IPS DF 6.9 (cell line): Measurements from ENCODE around the gene ENOX2.
"Not testable (repeated sequence)": the region's sequence is repeated elsewhere in the genome, so short reads cannot be mapped to it uniquely, and the experiment has no call there.

Source experiments
- DNase-seq: peaks from one replicate; pipeline ENCODE4 v3.0.0-alpha.2; 2013; ENCODE audit warnings: low read depth, low spot score
- H3K27ac ChIP-seq: one replicate; pipeline ENCODE4 v1.5.1; 2013; ENCODE audit warnings: low read length, control low read depth
- H3K27me3 ChIP-seq: 2 replicates; pipeline ENCODE4 v1.6.1; 2013; ENCODE audit warnings: mild to moderate bottlenecking, low read length; ENCODE audit not compliant: control insufficient read depth, insufficient read depth
- H3K36me3 ChIP-seq: 2 replicates; pipeline ENCODE4 v1.6.1; 2013; ENCODE audit warnings: low read length; ENCODE audit not compliant: control insufficient read depth, insufficient read depth
- H3K4me1 ChIP-seq: 2 replicates; pipeline ENCODE4 v1.6.1; 2013; ENCODE audit warnings: low read length; ENCODE audit not compliant: control insufficient read depth, insufficient read depth
- H3K4me3 ChIP-seq: 2 replicates; pipeline ENCODE4 v1.5.1; 2013; ENCODE audit warnings: mild to moderate bottlenecking, low read length
- H3K9me3 ChIP-seq: 2 replicates; pipeline ENCODE4 v1.6.1; 2013; ENCODE audit warnings: low read length, inconsistent platforms; ENCODE audit not compliant: control insufficient read depth, insufficient read depth
- WGBS: extraction: QIAGEN DNeasy Blood & Tissue Kit; methylation state at CpG from one replicate; pipeline ENCODE4 v1.1.7; 2013; ENCODE audit warnings: mixed read lengths, missing lambda C conversion rate; ENCODE audit not compliant: insufficient read length, insufficient coverage; 5-methylcytosine and 5-hydroxymethylcytosine counted together

The ENOX2 gene, protein sequence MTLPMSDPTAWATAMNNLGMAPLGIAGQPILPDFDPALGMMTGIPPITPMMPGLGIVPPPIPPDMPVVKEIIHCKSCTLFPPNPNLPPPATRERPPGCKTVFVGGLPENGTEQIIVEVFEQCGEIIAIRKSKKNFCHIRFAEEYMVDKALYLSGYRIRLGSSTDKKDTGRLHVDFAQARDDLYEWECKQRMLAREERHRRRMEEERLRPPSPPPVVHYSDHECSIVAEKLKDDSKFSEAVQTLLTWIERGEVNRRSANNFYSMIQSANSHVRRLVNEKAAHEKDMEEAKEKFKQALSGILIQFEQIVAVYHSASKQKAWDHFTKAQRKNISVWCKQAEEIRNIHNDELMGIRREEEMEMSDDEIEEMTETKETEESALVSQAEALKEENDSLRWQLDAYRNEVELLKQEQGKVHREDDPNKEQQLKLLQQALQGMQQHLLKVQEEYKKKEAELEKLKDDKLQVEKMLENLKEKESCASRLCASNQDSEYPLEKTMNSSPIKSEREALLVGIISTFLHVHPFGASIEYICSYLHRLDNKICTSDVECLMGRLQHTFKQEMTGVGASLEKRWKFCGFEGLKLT

DNA sequence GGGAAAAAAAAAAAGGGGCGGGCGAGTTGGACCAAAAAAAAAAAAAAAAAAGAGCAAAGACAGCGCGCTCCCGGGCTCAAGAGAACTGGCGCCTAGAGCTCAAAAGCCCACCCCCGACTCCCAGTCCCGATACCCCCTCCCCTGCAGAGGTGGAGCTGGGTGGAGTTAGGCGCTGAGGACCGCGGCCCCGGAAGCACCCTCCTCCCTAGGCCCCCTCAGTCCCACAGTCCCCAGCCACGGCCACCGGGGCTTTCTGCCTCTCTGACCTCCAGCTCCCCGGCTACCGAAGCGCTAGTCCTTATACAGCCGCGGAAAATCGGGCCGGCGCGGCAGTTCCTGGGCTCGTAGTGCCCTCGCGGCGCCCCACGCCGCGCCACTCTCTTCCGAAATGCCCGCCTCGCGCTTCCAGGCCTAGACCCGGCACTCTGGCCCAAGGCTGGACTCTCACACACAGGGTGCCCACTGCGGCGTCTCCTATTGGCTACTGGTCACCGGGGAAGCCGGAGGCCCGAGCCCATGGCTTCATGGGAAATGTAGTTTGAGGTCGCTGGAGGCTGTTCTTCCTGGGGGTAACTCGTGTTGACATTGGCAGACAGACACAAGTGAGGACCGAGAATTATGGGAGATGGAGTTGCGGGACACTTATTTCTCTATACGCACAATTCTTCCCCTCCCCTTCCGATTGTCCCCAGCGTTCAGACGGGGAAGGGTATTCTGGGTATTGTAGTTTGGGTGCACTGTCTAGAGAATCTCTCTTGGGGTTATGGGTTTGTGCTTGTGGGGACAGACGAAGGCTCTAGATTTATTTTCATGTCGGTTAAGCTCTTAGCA lies at the start of gene ENOX2:
TSS of gene ENOX2 (minus strand) at position 427 of the 831 bp plus-strand sequence. CDS start 199,993 bp downstream, outside the sequence.
- no CpG with 5 or more reads among the region's 50 CpGs for WGBS
- peak; percentile 81 for DNase-seq
- no peaks in the 10 kb centered on the region for H3K9me3 ChIP-seq
- H3K27me3 ChIP-seq: no peaks in the 10 kb centered on the region
- no peak within 1 kb of the TSS for H3K27ac ChIP-seq
- H3K4me3 ChIP-seq: peak within 1 kb of the TSS; percentile 96; the same call in 1 of the 2 replicates
- H3K36me3 ChIP-seq: no peaks in the 10 kb centered on the region
- no peaks in the 10 kb centered on the region for H3K4me1 ChIP-seq

DNA sequence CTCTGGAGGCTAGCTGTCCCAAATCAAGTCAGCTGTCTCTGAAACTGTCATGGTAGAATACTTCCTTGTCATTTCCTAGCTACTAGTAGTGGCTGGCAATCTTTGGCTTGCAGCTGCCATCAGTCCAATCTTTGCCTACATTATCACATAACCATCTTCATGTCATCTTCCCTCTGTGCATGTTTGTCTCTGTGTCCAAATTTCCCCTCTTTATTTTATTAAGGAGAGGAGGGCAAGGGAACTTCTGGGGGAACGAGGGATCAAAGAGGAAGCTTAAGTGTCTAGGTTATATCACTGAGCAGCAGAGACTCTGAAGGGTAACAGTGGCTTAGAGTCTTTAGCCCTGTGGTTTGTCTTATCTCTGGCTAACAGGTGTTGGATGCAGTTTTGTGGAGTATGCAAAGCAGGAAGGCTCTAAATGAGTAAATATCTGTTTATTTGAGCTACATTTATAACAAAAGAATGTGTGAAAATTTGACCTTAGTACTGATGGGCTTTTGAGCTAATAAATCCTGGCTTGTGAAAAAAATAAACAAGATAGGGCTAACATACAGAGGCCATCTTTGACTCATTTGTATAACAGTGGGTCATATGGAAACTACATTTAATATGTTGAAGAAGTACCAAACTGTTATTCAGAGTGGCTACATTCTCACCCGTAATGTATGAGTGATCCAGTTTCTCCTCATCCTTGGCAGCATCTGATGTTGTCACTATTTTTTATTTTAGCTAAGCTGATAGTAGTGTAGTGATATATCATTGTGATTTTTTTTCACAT lies 49.4 kb upstream of the ENOX2 start:
- Histone ChIP-seq H3K4me3 (no peak overlapping the region), H3K4me1 (no peaks in the 10 kb centered on the region), H3K27ac (no peak overlapping the region), H3K27me3 (no peaks in the 10 kb centered on the region), H3K9me3 (no peaks in the 10 kb centered on the region), H3K36me3 (no peaks in the 10 kb centered on the region)
- WGBS: no CpG with 5 or more reads among the region's 2 CpGs
- DNase-seq: no peak

DNA sequence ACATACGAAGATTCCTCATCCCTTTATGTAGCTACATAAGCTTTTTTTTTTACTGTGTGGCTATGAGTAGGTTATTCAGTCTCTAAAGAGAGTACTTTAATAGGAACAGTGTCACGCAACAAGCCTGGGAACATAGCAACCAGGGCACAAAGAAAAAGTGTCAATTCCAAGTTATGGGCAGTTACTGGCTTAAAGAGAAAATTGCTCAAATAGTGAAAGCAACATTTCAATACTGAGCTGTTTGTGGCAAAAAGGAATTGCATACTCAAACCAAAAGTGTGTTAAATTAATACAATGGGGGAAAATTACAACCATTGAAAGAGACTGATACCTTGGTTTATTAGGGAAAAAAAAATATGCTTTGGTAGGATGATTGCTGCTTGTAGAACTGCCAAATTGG lies 41.2 kb upstream of the ENOX2 start:
- whole genome bisulfite sequencing: no CpG with 5 or more reads among the region's 2 CpGs

DNA sequence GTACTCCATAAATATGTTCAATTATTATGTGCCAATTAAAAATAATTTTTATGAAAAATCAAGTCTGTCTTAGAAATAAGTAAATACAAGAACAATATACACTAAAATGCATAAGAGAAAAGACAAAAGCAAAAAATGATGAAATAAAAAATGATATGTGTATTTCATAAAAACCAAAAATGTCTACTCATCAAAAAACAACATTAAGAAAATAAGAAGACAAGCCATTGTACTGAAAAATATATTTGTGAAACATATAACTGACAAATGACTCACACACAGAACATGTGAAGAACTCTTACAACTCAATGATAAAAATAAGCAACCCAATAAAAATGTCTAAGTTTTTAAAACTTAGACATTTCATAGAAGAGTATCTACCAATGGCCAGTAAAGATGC lies 34.1 kb upstream of the ENOX2 start:
- no peaks in the 10 kb centered on the region for H3K27me3 ChIP-seq
- no peaks in the 10 kb centered on the region for H3K9me3 ChIP-seq
- no peak for DNase-seq
- no peaks in the 10 kb centered on the region for H3K4me1 ChIP-seq
- H3K27ac ChIP-seq: no peak overlapping the region
- no peak overlapping the region for H3K4me3 ChIP-seq
- H3K36me3 ChIP-seq: no peaks in the 10 kb centered on the region

More for the DNA sequence above, 41.2 kb upstream of the ENOX2 start:
- Histone ChIP-seq H3K36me3 (no peaks in the 10 kb centered on the region), H3K4me1 (no peaks in the 10 kb centered on the region), H3K27me3 (no peaks in the 10 kb centered on the region), H3K9me3 (no peaks in the 10 kb centered on the region), H3K27ac (no peak overlapping the region), H3K4me3 (no peak overlapping the region)
- no peak for DNase-seq

DNA sequence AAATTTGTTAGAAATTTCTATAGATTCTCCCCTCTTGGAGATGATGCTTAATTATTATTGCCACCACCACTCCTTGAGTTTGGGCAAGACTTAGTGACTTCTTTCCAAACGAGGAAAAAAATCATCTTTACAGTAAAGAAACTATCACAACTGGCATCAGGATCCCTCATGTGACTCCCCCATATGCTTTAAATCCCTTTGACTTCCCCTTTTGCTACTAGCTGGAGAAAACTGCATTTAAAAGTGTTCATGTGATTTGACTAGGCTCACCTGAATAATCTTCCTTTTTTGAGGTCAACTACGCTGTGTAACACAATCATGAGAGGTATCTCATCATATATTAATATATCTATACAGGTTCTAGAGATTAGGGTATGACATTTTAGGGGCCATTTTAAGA lies 30.3 kb upstream of the ENOX2 start:
- Histone ChIP-seq H3K27ac (no peak overlapping the region), H3K36me3 (no peaks in the 10 kb centered on the region), H3K4me1 (no peaks in the 10 kb centered on the region), H3K4me3 (no peak overlapping the region), H3K9me3 (no peaks in the 10 kb centered on the region), H3K27me3 (no peaks in the 10 kb centered on the region)
- no CpG with 5 or more reads among the region's 2 CpGs for WGBS
- DNase-seq: no peak

DNA sequence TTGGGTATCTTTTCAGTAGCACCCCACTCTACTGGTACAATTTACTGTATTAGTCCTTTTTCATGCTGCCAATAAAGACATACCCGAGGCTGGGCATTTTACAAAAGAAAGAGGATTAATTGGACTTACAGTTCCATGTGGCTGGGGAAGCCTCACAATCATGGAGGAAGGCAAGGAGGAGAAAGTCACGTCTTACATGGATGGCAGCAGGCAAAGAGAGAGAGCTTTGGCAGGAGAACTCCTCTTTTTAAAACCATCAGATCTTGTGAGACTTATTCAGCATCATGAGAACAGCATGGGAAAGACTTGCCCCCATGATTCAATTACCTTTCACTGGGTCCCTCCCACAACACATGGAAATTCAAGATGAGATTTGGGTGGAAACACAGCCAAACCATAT lies 17.4 kb upstream of the ENOX2 start:
- H3K4me1 ChIP-seq, H3K9me3 ChIP-seq, H3K36me3 ChIP-seq, H3K4me3 ChIP-seq, DNase-seq, H3K27me3 ChIP-seq, H3K27ac ChIP-seq: not testable (repeated sequence)
- WGBS: no CpG with 5 or more reads among the region's 2 CpGs

DNA sequence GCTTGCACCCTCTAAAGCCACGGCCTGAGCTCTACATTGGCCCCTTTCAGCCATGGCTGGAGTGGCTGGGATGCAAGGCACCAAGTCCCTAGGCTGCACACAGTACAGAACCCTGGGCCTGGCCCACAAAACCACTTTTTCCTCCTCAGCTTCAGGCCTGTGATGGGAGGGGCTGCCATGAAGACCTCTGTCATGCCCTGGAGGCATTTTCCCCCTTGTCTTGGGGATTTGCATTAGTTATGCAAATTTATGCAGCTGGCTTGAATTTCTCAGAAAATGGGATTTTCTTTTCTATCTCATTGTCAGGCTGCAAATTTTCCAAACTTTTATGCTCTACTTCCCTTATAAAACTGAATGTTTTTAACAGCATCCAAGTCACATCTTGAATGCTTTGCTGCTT lies 16.7 kb upstream of the ENOX2 start:
- H3K27ac ChIP-seq, H3K36me3 ChIP-seq, H3K4me1 ChIP-seq, H3K9me3 ChIP-seq, H3K4me3 ChIP-seq, DNase-seq, H3K27me3 ChIP-seq: not testable (repeated sequence)
- WGBS: no CpG with 5 or more reads among the region's 1 CpG

DNA sequence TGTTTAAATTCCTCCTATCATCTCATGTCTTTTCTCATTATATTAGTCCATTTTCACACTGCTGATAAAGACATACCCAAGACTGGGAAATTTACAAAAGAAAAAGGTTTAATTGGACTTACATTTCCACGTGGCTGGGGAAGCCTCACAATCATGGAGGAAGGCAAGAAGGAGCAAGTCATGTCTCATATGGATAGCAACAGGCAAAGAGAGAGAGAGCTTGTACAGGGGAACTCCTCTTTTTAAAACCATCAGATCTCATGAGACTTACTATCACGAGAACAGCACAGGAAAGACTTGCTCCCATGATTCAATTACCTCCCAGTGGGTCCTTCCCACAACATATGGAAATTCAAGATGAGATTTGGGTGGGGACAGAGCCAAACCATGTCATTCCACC lies 15.5 kb upstream of the ENOX2 start:
- H3K4me3 ChIP-seq, H3K4me1 ChIP-seq, H3K27ac ChIP-seq, H3K36me3 ChIP-seq, H3K9me3 ChIP-seq, DNase-seq, H3K27me3 ChIP-seq: not testable (repeated sequence)
- WGBS: no CpG with 5 or more reads among the region's 2 CpGs

DNA sequence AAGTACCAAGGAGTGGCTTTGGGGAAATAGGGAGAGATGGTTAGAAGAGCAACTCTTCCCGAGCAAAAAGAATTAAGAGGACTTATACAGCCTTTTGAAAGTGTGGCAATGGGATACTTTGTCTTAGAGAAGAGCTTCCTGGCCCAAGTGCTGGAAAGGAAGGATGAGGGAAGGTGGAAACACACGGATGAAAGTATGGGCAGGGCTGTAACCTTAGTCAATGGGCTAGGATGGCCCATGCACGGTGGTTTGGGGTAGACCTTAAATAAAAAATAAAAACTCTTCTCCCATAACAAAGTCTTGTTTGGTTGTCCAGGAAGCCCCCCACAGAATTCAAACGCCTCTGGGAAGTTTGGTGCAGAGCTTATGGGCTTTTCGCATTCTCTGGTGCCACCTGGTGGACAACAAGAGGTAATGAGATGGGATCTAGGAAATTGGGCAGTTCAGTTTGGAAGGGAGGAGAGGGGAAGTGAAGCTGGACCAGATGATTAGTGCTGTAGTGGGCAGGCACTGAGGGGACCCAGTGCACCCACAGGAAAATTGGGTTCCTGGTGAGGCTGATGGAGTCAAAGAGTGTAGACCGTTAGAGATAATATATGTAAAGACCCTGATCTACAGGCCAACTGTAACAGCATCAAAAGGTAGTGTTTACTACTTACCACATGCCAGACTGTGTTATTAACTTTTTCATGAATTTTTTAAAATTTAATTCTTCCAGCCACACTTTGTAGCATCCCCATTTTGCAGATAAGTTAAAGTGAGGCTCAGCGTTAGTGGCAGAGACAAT lies 13.8 kb upstream of the ENOX2 start:
- no peaks in the 10 kb centered on the region for H3K36me3 ChIP-seq
- DNase-seq: peak; percentile 33
- H3K9me3 ChIP-seq: no peaks in the 10 kb centered on the region
- no peaks in the 10 kb centered on the region for H3K4me1 ChIP-seq
- H3K4me3 ChIP-seq: no peak overlapping the region
- no peaks in the 10 kb centered on the region for H3K27me3 ChIP-seq
- no CpG with 5 or more reads among the region's 7 CpGs for WGBS
- H3K27ac ChIP-seq: no peak overlapping the region
